NCI-H345 (cell line): ENCODE data around the gene RHOH.

Experiments
- DNase-seq: peaks from one replicate; lab custom pipeline; 2025; lab: John Stamatoyannopoulos, UW

RHOH gene

DNA sequence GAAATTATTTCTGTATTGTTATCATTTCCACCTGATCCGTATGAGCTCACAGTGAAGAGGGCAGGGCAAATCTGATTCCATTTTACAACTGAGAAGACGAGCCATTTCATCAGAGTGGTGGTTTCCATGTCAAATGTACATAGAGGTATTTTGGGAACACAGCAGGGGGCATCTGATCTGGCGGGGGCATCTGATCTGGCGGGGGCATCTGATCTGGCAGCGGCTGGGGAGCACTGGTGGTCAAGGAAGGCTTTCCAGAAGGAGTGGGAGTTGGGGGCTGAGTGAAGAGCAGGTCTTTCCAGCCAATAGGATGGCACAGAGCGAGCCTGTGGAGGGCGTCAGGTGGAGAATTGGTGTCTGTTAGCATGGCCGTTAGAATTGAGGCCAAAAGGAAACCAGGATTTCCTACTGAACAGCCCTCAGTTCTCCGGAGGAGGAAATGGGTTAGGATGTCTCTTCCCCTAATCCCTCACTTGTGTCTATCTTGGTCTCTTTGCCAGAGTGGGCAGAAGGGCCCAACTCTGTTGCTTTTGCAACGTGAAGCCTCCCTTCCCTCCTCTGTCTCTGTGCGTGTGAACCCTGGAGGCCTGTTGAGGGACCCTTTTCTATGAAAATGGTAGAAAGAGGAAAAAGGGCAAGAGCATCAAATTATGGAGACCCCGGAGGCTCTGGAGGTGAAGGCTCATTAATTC, 41.3 kb downstream of the RHOH start:
- DNase-seq = no peak

DNA sequence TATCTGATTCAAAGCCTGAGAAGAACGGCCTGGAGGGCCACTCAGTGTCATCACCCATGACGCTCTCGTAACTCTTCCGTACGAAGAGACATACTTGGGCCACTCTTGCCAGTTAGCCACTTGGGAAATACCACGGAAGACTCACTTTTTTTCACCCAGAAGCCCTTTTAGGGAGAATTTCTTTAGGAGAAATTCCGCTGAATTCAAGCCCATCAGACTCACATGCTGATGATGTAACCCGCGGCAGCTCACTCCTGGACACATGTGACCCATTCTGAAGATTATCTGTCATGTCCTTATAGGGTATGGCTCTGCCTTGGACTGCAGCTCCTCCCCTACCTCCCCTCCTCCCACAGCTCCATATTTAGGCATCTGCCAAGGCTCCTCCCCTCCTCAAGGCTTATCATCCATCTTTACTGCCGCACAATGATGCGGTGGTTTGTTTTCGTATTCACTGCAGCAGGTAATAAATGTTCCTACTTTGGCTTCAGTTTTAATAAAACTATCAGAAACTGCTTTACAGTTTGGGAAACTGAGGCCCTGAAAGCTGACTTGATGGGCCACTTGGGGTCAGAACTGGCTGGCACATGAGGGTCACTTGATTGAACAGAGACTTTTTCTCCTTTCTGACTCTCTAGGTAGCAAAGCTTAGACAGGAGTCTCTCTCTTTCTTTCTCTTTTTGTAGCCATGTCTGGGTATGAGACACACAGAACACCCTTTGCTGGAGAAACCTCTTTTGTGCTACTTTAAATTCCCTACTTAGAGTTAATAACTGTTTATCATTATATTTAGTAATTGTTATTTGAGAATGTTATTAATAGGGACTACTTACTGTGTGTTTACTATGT, 42.1 kb downstream of the RHOH start:
- DNase-seq = no peak

DNA sequence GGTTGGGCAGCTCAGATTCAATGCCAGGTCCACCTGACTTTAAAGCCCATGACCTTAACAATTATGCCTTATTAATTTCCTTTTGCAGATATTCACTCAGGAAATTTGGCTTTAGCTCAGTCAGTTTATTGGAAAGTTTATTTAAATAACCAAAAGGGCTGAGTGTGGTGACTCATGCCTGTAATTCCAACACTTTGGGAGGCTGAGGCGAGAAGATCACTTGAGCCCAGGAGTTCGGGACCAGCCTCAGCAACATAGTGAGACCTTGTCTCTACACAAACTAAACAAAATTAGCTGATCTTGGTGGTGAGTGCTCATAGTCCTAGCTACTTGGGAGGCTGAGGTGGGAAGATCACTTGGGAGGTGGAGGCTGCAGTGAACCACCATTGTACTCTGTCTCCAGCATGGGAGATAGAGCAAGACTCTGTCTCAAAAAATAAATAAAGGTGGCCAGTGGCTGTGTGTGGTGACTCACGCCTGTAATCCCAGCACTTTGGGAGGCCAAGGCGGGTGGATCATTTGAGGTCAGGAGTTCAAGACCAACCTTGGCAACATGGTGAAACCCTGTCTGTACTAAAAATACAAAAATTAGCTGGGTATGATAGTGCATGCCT, 43.3 kb downstream of the RHOH start:
- DNase-seq = no peak

DNA sequence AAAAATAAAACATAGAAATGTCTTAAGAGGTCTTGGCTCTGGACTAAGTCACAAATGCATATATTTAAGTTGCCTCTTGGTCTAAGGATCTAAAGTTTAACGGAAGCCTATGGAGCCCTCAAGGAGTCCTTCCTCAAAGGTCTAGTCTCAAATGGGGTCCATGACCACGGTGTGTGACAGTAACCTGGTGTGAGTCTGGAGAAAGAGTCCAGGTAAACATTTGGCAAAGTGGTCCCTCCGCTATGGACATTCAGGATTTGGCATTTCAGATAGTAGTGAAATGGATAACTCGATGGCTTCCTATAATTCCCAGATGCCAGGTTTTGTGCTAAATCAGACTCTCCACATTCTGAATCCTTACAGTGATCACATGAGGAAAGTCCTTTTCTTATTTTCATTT, 44.2 kb downstream of the RHOH start:
- DNase-seq = no peak

DNA sequence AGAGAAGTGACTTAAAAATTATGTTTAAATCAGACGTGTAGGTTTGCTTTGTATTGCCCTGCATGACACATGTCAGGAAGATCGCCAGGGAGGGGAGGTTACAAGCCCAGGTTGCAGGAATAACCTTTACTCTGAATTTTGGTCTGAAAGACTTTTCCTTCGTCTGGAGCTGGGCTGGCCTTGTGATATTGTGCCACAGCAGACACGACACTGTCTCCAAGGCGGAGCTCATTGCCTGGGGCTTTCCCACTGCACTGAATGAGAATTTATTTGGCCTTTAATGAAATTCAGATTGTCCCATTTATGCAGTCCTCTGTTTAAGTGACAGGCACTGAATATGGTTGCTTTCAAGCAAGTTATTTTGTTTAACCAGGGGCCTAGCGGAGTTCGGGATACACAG, 45.1 kb downstream of the RHOH start:
- no peak for DNase-seq

DNA sequence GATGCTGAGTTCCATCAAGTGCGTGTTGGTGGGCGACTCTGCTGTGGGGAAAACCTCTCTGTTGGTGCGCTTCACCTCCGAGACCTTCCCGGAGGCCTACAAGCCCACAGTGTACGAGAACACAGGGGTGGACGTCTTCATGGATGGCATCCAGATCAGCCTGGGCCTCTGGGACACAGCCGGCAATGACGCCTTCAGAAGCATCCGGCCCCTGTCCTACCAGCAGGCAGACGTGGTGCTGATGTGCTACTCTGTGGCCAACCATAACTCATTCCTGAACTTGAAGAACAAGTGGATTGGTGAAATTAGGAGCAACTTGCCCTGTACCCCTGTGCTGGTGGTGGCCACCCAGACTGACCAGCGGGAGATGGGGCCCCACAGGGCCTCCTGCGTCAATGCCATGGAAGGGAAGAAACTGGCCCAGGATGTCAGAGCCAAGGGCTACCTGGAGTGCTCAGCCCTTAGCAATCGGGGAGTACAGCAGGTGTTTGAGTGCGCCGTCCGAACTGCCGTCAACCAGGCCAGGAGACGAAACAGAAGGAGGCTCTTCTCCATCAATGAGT, 46.6 kb downstream of the RHOH start:
- DNase-seq = no peak

DNA sequence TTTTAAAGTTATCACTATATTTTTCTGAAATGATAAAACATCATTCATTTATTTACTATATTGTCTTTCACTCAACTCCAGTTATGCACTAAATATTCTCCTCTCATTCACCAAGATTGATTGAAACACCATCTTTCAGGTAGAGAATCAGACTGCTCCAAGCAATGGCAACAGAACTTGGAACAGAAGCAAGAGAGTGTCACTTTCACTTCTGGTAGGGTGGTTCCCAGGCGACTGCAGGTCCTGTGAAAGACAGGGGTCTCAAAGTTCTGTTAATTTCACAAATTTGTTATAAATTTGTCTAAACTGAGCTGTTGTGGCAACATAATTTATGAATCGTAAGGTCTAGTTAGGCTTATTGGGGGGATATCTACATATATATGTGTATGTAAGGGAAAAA, 47.8 kb downstream of the RHOH start:
- no peak for DNase-seq

DNA sequence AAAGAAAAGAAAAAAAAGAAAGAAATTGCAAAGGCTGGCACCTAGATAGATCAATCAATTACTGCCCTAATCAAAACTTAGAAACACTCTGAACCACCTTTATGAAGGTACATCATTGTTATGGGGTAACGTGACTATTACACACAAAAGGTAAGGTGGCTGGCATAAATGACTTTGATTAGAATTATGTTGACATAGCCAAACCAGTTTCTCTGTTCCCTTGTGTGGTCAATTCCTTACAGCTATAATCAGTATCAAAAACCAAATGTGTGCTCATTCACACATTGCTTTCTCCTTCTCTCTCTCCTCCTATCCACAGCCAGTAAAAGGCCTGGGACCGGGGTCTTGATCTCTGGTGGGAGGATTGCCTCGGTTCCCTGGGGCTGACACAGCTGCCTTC, 48.7 kb downstream of the RHOH start:
- no peak for DNase-seq

DNA sequence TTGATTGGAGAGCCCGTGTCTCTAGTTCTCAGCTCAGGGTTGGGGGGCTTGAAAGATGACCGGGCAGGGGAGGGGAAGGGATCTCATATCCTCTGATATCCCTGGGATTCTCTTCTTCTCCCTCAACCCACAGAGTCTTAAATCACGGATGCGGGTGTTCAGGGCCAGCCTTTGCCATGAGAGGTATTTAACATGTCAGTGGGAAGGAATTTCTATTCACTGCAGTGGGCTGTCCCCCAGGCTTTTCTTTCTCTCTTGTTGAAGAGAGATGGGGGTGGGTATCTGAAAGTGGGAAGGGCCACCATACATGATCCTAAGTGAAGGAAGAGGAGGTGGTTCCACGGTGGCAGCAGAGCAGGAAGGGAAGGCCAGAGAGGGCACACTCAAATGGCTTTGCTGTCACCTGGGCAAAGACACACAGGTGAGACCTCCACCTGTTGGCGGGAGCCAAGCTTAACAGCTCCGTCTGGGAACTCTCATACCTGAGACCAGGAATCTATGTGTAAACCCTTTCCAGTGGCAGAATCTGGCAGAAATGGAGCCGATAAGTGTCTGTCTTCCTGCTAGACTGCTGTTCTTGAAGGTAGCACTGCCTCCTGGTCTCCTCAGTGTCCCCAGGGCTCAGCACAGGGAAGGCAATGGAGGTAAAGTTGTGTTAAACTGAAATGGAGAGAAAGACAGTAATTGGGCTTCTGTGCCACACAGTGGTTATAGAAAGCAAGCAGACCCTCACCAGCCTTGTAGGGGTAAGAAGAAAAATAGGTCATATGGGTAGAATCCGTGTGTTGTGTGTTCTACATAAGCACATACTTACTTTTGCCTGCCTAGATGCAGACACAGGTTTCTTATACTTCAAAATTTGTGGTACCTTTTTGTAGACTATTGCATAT, 49.4 kb downstream of the RHOH start:
- DNase-seq = no peak

DNA sequence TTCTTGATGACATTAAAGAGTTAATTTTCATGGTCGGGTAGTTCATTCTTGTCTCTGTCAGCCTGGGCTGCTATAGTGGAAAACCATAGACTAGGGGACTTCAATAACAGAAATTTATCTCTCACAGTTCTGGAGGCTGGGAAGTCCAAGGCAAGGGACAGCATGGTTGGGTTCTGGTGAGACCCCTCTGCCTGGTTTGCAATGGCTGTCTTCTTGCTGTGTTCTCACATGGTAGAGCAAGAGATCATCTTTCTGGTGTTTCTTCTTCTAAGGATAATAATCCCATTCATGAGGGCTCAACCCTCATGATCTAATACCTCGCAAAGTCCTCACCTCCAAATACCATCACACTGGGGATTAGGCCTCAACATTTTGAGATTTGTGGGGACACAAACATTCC, 50.1 kb downstream of the RHOH start:
- no peak for DNase-seq

DNA sequence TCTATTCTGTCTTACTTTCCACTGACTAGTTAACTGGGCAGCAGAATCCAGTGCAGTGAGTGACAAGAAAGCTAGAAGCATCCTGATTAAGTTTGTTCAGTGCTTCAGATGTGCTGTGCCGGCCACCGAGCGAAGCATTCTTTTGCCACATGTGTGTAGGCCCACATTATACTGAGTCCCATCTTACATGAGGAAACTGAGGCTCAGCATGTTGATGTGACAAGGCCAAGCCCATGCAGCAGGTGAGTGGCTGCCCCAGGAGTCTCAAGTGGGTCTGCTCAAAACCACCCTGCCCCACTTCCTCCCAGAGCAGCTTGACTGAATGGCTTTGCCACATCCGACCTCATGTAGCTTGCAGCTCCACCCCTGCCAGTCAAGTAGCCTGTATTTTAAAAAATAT, 50.5 kb downstream of the RHOH start:
- no peak for DNase-seq

DNA sequence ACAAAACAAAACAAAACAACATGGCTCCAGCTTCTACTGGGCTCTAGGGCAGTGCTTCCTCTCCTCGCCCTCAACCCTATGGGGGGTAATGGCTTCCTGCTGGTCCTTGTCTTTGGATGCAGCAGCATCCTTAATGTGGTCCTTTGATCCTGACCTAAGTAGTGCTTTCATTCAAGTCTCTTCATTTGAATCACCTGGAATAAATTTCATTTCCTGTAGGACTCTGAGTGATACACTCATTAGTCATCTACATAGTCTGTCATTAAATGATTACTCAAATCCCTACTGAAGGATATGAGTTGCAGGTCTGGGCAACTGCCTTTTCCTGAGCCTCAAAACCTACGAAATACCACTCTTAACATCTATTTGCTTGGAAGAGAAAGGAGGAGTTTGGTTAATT, 54.5 kb downstream of the RHOH start:
- no peak for DNase-seq

DNA sequence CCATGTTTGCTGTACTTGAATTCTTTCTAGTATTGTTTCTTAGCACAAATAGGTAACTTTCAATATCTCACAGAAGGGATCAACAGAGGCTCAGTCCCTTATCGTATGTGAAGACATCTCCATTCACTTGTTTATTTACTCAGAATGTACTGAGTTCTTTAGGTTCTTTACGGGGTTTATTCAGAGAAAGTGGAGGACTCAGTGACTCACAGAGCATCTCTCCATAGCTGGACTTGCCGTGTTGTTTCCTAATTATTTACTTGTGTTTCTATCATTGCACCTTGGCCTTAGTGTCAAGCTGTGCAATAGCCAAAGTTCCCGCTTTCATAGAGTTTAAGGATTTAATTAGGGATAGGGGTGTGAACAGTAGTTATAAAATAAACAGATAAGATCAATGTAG, 57.1 kb downstream of the RHOH start:
- DNase-seq = no peak

DNA sequence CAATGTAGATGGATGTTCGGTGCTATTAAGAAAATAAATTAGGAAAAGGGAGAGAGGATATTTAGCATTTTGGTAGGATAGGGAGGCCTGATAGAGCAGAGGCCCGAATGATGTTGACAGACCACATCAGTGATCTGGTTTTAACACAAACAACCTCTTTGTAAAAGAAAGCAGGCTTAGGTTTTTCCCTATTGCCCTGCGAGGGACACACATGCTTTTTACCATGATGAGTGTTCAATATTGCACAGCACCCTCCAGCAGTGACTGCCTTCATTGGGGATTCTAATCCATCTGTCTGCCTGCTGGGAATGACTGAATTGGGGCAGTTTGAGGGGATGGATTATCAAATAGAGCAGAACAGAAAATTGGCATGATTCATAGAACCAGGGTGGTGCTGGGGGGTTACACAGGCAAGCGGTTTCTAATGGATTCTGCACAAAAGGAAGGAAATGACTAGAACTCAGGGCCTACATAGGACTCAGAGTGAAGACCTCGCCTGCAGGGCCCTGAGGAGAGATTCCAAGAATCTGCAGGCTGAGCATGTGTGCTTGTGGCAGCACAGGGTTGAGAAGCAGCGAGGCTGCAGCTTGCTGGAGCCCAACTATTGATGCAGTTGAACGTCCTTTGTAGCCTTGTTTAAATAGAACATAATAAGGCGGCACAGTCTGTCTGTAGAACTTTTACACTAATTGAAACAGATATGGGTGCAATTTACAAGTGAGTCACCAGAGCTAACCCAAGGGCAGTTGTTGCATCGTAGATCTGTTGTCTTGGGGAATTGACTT, 58.0 kb downstream of the RHOH start:
- no peak for DNase-seq

DNA sequence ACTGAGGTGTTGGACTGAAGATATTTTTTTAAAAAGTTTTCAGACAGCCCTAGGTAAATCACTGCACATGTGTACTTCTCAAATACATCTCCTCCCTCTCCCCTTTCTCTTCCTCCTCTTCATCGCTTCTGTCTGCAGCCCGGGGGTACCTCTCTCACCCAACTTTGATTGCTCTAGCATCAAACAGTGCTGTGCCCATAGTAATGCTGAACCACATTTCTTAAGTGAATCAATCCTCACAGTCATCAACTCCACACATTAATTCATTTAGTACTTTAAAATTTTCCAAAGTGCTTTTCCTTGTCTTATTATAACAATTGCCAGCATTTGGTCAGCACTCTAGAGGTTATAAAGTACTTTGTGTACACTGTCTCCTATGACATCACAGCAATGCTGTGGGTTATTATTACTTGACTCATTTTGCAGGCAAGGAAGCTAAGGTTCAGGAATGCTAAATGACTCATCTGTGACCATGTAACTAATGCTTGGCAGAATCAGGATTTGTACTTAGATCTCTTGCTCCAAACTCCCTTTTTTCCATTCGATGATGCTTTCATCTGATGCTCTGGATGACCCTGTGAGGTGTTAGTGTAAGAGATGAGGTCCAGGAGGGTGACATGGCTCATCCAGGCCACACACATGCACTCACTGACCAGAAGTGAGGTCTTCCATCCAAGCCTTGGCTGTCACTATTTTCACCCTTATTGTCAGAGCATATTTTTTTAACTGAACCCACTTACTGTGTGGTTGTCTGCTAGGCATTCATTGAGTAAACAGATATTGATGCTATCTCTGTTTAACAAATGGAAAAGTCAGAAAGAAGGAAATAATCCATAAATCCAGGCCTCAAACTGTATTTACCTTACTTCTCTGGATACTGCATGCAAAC, 58.8 kb downstream of the RHOH start:
- no peak for DNase-seq

DNA sequence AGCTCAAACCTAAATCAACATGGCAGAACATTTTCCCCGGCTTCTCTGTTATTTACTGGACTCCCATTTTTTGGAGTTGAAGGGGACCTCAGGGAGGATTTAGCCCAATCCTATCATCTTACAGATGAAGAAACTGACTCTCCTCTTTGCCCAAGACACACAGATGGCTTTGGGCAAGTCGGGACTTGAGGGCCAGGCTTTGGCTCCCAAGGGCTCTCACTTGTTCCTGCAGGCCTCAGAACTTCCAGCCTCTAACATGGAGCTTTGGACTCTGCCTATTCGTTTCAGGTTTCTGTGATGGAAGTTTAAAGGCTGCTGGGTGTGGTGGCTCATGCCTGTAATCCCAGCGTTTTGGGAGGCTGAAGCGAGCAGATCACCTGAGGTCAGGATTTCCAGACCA, 59.5 kb downstream of the RHOH start:
- no peak for DNase-seq

DNA sequence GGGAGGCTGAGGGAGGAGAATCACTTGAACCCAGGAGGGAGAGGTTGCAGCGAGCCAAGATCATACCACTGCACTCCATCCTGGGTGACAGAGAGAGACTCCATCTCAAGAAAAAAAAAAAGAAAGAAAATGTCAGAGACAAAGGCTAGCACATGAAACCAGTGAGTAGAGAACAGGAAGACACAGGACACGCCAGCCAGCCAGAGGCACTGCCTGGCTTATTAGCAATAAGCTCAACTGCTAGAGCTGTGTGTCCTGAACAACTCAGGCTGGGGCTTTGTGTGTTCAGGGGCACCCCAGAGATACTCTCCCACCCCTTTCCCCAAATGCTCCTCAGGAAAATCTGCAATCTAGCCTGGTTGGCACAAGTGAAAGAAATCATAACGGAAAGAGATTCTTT, 60.0 kb downstream of the RHOH start:
- no peak for DNase-seq

DNA sequence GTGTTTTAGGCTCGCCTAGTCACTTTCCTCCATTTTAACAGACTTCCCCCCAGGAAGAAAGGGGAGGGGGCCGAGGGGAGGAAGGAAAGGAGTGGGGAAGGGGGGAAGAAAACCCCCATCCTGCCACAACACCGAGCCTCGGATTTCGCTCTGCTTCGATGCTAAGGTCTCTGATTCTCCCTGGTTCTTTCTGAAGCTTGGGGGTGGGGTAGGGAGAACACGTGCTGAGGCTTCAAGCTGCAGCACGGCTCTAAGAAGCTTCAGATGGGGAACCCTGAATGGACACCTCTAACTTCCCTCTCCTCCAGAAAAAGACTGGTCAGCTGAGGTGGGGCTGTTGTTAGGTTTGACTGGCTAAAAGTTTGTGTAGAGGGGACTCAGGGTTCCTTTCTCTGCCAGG, 61.8 kb downstream of the RHOH start:
- no peak for DNase-seq

DNA sequence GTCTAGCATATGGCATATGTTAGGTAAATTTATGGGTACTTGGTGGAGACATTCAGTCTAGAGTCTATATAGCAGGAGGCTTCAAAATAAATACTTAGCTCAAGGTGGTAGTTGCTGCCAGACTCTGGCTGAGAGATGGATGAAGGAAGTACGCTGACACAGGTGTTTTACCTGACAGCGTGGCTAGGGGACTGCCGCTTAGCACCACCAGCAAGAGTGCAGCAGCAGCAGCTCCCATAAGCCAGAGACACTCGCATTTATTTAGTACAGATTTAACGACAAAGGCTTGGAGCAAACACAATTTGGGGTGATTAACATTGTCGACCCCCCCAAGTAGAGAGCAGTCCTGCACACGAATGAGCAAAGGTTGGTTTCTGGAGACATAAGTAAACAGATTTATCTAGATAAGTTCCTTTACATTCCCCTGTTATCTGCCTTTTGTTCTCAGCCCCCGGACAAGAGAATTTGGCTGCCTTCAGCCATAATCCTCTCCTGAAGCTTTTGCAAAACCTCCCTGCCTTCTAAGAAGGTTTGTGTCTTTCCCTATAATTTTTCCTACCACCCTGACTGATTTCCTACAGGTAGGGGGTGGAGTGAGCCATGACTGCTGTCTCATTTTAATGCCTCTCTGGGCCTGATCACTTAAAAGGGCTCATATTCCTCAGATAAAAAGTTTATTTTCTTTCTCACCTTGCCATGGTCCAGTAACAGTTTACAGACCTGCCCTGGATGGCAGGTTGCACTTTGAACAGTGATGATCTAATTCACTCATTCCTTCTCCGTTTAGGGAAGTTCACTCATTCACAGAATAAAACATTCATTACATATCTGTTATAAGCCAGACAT, 64.6 kb downstream of the RHOH start:
- no peak for DNase-seq
